COLO829 (cell line): ENCODE data around the gene PSPN.

Experiments used
- DNase-seq: peaks from one replicate; pipeline ENCODE4 v3.0.0; 2012; ENCODE audit warnings: low spot score

PSPN gene, protein sequence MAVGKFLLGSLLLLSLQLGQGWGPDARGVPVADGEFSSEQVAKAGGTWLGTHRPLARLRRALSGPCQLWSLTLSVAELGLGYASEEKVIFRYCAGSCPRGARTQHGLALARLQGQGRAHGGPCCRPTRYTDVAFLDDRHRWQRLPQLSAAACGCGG

DNA sequence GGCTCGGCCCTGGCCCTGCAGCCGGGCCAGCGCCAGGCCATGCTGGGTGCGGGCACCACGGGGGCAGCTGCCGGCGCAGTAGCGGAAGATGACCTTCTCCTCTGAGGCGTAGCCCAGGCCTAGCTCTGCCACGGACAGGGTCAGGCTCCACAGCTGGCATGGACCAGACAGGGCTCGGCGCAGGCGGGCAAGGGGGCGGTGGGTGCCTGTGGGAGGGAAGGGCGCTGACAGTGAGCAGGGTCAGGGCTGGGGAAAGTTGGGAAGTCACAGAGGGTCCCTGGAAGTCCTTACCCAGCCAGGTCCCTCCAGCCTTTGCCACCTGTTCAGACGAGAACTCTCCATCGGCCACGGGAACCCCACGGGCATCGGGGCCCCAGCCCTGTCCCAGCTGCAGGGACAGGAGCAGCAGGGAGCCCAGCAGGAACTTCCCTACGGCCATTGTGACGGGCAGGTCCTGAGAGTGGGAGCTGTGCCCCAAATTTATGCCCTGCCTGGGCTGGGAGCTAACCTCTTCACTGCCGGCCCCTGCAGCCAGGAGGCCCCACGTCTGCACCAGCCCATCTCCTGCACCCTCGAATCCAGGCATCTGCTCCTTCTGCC lies at the start of gene PSPN:
PSPN (minus strand) TSS at position 523 of the 600 bp plus-strand sequence; CDS start at position 439, 84 bp downstream.
- no peak for DNase-seq

DNA sequence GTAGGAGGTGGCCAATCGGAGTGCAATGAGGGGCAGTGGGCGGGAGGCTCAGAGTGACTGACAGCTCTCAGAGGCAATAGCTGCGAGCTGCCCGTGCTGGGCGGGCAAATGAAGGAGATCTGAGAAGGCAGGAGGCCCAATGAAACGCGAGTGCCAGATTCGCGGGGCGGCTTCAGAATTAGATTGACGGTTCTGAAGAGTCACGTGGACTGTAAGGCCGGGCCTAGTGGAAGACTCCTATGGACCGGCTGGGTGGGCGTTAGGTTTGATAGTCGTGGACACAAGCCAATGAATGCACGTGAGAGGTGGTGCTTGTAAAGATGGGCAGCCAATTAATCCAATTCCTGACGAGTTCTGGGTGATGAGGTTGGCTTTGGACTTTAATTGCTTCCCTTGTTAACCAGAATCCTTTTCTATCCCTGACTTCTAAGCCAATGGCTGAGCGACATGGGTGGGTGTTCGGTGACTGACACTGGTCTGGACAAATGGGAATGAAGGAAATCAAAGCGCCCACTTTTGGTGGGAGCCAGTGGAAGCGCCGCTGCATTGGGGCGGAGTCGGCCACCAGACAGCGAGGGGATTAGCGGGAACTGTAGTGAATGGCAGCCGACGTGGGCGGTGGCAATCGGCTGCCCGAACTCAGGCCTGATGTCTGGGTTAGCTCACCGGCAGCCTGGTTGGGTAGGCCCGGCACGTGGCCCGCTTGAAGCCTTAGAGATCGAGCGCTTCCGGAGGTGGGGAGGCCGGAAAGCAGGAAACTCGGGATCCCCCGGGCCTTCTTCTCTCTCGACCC lies 49.4 kb upstream of the PSPN start:
- peak; percentile 100 for DNase-seq

DNA sequence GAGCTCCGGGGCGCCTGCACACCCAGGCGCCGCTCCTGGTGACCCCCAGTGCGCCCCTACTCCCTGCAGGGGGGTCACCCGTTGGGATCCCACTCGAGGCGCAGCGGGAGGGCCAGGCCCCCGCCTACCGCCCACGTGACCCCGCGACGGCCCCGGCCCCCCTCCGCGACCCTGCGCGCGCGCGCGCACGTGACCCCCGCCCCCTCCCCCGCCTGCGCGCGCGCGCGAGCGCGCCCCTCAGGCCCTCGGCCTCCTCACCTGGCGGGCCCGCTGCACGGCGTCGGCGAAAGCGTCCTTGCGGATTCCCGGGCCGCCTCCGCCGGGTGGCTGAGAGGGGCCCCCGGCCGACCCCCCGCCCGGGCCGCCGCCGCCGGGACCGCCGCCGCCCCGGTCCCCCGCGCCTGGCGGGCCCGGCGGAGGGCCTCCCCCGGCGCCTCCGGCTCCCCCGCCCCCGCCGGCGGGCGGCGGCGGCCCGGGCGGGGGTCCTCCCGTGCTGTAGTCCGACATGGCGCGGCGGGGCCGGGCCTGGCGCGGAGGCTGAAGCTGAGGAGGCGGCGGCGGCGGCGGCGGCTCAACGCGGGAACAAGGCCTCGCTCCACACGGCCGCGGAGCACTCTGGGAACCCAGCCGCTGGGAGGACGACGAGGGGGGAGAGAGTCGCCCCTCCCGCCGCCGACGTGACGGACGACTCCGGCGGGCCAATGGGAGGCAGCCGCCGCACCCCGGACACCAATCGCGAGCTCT lies 48.6 kb upstream of the PSPN start, which contains the start of gene KHSRP:
KHSRP (minus strand) TSS at position 617 of the 744 bp plus-strand sequence; CDS start at position 507, 110 bp downstream.
- no peak for DNase-seq

DNA sequence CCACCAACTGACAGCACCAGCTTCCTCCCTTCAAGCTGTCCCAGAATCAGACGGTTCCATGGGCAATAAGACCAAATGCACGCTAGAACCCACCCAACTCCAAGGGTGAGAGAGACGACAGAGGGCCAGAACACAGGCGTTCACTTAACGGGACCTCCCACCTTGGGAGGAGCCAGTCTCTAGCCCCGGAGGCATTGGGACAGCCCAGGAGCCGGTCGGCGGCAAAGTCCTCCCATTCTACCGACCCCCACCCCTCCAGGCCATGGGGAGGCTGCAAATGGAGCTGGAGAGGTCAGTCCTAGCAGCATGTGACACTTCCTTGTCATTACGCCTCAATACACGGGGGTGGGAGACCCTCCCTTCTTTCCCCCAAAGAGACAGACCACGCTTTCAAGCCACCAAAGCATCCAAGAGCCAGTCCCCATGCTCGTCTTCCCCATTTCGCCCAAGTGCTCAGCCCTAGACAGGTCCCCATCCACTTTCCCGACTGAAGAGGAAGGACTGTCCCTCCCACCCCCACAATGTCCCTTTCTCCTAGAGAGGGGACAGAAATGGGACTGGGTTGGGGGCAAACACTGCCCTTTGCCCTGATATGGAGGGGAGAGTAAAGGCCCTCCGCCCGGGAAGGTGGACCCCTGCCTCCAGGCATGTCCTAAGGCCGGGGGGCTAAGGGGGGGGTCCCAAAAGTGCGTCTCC lies 47.9 kb upstream of the PSPN start:
- peak; percentile 63 for DNase-seq

DNA sequence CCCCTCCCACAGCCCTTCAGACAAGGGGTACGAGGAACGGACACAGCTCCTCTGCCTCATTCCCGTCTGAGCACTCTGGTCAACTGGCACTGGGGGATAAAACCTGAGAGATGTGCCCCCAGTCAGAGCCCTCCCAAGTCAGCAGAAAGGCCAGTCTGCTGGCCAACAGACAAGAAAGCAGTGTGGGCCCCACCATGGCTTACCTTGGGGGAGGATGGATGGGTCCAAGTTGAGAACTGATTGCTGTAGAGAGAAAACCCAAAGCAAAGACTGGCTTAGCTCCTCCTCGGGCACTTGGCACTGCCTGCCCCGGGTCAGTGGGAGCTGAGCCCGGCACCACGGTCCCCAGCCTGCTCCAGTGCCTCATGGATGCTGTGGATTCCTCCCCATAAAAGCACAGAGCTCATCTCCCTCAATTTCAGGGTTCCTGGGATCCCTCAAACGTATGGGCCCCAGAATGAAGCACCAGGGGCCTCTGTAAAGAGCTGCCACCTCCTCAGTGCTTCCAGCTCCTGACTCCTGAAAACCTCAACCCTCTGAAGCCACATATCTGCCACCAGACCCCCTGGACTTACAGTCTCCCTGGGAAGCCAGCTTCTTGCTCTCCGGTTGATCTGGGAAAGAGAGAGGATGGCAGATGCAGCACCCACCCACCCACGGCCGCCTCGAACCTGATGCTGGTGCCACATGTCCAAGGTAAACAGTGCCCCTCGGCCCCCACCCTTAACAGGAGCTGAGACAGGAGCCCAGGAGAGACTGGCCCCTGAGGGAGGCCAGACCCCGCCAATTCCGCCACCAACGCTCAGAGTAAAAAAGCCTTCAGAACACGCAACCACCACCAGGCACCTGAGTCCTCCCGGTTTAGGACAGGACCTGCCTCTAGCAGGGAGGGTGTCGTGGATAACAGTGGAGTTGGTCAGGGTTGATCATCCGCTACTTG lies 45.6 kb upstream of the PSPN start:
- DNase-seq = no peak

DNA sequence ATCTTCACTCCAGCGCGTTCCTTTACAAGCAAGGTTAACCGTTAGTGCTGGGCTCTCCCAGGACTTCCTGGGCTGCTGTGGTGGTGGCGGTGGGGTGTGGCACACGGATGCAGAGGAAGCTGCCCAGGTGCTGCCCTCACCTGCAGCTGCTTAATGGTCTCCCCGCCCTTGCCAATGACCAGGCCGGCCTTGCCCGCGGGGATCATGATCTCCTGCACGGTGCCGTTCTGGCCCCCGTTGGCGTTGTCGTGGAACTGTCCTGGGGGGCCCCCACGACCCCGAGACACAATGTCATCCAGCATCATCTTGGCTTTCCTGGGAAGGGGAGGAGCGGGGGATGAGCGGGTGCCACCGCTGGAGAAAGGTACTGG lies 42.8 kb upstream of the PSPN start:
- no peak for DNase-seq

DNA sequence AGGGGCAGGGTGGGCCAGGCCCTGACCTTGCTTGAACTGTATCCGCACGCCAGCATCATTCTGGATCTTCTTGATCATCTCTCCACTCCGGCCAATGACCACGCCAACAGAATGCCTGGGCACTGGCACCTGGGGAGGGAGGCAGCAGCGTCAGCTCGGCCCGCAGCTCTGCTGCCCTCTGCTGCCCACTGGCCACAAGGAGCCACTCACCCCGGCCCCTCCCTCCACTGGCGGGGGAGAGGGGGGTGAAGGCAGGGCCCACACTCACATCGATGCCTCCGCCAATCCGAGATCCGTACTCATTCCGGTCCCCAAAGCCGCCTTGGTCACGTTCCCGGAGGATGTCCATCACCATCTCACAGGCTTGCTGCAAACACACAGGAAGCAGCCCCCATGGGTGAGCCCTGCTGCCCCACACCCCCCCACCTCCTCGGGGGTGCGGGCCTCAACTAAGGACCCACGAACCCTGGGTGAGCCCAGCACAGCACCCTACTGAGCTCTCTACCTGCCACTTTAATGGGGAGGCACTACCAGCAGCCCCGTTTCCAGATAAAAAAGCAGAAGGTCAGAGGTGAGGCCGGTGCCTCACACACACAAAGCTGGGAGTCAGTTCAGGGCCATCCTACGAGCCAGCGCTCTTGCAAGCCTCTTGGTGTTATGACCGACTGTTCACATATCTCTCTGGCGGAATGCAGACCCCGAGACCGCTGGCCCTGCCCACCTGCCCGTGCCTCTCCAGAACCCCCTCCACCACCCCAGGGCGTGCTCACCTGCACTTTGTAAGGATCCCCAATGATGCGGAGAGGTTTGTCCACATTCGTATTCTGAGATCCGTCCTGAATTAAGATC lies 42.2 kb upstream of the PSPN start:
- no peak for DNase-seq

DNA sequence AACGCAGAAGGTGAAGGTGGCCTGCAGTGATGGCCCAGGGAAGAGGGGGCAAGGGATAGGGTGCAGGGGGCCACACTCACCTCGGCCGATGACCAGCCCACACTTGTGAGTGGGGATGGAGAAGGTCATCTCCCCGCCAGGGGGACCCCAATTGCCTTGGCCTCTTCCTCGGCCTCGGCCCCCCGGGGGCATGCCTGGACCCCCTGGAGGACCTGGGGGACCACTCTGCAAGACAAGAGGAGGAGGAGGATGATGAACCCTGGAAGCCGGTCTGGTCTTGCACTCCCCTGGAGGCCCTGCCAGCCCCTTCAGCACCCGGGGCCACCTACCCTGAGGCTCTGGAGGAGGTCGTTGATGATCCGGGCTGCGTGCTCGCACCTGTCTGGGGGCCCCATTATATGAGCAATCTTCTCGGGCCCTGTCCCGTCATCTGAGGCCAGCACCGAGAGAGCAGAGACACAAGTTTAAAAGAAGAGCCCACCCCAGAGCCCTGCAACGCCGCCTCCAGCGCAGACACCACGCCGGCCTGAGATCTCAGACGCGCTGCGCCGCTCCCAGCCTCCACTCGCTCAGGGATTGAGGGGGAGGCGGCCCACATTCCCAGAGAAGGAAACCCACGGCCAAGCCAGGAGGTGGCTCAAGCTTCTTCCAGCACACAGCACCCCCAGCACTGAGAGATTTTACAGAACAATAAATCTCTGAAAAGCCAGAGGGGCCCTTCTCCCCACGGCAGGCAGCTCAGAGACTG lies 41.1 kb upstream of the PSPN start:
- no peak for DNase-seq

DNA sequence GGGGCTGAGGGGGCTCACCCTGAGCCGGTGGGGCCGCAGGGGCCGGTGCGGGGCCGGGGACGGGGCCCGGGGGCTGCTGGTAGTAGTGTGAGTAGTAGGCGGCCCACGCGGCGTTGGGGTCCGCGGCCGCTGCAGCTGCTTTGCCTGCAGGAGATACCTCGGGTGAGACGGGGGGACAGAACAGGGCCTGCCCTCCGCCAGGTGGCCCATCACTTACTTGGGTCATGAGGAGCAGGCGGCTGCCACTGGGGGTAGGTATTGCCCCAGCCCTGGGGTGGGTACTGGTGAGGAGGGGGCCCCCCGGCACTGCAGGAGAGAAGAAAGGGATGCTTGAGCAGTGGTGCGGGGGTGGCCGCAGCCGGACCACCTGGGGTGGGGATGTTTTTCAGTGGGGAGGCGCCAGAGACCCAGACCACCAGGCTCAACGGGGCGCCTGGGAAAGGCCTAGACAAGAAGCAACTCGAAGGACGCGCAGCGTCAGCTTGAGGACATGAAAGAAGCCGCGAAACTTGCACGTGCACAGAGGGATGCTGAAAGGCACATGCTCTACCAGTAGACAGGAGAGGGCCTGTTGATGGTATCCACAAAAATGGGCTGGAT lies 40.0 kb upstream of the PSPN start:
- no peak for DNase-seq

DNA sequence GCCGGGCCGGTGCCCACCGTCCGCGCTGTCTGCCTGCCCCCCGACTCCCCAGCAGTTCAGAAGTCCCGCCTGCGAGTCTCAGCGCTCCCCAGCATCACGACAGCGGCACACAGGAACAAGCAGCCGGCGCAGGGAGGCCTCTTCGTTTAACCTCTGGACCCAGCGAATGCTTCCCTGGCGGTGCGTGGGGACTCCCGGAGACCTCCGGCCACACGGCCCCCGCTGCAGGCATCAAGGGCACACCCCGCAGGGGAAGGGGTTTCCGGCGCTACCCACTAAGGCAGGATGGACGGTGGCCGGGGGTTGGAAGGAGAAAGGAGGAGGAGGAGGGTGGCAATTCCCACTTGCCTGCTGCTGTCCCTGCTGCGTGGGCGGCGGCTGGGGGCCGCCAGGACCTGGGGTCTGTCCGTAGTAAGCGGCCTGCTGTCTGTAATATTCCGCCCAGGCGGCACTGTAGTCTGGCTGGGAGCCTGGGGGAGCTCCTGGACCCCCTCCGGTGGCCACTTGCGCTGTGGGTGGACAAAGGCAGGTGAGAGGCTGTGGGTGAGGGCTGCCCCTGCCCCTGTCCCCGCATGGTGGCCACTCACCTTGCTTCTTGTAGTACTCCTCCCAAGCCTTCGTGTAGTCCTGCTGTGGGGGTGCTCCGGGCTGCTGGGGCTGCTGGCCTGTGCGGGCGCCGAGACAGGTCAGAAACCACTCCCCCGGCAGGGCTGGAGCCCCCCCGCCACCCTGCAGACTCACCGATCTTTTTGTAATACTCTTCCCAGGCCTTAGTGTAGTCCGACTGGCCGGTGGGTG lies 39.3 kb upstream of the PSPN start:
- DNase-seq = no peak

DNA sequence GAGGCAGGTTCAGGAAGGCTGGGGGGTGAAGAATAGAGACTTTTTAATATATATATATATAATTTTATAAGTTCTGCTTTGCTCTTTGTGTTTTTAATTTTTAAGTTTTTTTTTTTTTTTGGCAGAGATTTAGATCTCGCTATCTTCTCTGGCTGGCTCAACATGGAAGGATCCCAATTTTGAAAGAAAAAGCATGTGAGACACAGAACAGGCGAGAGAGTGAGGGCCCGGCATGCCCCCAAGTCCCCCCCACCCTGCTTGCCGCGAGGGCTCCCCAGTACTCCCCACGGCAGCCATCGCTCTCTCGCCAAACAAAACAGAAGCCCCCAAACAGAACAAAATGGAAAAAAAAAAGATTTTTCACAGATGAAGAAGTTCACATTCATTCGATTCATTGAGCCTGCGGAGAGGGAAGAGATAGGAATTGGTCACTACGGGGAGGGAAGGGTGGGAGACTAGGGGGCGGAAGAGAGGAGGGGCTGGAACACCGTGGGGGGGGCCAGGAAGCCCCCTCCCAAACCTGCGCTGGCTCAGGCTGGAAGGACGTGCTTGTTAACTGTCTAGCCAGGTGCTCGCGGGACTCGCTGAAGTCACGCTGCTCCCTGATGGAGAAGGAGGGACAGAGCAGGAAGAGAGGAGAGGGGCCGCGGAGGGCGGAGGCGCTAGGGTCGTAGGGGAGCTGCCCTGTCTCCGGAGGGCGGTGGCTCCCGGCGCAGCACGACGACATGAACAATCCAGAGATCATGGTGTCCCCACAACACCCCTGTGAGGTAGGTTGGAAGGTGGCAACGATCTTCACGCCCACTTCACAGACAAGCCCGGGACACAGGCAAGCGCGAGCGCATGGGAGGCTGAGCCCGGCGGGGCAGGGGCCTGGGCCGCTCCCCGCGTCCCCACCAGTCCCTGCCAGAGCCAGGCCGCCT lies 38.2 kb upstream of the PSPN start:
- no peak for DNase-seq

DNA sequence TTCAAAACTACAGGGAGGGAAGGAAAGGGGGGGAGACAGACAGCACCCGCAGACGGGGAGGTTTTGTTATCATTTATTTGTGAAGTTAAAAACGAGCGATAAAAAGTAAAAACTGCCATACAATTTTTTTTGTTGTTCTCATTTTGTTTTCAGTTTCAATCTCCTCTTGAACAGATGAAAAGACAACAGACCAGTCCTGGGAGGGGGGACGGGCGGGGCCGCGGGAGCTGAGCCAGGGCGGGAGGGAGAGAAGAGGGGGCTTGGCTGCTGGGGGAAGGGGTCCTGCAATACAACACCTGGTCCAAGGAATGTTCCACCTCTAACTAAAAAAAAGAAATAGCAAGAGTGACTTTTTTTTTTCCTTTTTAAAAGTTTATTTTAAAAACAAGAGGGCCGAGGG lies 37.6 kb upstream of the PSPN start:
- no peak for DNase-seq

DNA sequence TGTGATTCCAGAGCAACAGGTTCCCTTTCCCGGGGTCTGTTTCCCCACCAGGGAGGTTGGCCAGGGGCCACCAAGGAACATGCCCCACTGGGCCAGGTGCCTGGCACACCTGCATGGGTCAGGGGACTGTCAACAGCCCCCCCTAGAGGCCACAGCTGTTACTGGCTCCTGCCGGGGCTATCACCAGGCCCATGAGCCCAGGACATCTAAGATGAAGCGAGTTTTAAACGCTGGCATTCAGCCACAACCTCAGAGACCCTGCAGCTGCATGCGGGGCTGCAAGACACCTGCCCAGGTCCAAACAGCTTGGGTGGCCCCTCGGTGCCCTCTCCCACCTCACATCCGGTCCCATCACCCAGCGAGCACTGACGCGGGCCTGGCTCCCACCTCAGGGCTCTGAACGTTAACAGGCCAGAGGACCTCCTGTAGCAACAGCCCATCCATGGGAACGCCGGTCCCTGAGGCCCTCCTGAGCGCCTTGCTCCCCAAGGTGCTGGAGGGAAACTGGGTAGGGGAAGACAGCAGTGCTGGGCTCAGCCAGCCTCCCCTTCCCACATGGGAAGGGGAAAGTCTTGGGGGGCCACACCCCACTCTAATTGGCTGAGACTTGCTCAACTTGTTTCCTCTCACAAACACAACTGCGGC lies 36.8 kb upstream of the PSPN start:
- no peak for DNase-seq

DNA sequence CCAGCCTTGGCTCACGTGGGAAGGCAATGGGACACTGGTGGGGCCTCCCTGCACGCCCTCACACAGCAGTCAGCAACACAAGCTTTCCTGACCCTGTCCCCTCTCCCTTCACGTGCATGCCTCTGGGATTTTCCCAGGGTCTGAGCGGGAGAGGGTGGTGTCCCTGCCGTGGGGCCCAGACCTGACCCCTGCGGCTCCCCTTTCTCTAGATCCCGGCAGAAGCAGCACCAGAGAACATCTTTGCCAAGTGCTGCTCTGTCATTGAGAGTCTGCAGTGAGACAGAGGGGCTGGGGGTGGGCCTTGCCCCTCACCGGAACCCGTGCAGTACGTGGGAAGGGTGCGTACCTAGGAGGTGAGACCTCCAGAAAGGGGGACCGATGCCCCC lies 36.3 kb upstream of the PSPN start:
- DNase-seq = no peak

DNA sequence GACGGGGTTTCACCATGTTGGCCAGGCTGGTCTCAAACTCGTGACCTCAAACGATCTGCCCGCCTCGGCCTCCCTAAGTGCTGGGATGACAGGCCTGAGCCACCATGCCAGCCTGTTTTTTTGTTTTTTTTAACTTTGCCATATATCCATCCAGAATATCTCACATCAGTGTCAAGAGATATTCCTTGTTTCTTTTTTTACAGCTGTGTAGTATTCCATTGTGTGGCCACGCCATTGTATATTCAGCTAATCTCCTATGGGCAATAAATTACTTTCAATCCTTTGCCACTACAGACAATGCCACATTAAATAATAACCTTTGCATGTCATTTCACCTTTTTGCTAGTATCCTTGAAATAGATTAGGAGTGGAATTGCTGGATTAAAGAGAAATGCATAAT lies 33.6 kb upstream of the PSPN start:
- DNase-seq = no peak

DNA sequence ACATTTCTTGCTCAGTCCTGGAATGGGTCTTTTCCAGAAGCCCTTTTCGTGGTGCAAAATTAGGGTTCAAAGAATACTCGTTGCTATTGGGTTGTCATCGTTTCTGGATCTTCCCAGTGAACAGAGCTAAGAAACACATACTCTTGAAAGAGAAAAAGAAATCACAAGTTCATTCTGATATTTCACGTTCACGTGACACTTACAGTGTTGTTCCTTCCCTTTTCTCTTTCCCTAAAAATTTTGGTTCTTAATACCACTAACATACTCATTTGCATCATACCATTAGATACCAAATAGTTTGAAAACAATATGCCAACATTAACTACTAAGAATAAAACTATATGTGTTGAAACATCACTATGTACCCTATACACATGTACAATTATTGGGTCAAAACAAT lies 30.7 kb upstream of the PSPN start:
- no peak for DNase-seq
